PC-9 (cell line): ENCODE measurements around the gene LMF1. TPM values are rescaled to one million over a fixed set of nuclear protein-coding genes. Genes with fewer than 3 reads are reported as not detected.

Experiments
- BruUV-seq: library from RNA; stranded (reverse); fragments of 400-500 nt; replicated peaks from 2 replicates; lab custom pipeline; 2021; lab: Mats Ljungman, UMichigan
- CTCF ChIA-PET: fragments of 300-600 bp; sonication (Branson Sonifier 250); formaldehyde crosslinking; loops from one replicate; lab custom pipeline; 2022; ENCODE audit warnings: antibody characterized with exemption; lab: Charles Lee
- POLR2A ChIA-PET: fragments of 300-600 bp; sonication (Branson Sonifier 250); formaldehyde crosslinking; loops from one replicate; lab custom pipeline; 2022; ENCODE audit warnings: antibody characterized with exemption; ENCODE audit not compliant: unreplicated experiment; lab: Charles Lee
- DNase-seq, 2 experiments: peaks; one replicate each; pipeline versions ENCODE4 v3.0.0 to v3.0.0-alpha.2; 2015 to 2022; ENCODE audit warnings: mixed read lengths in 1 of 2
- H2AFZ ChIP-seq: fragments of 200-600 bp; sonication (generic); 2 replicates; pipeline ENCODE4 v1.8.1; 2017; ENCODE audit warnings: antibody characterized with exemption
- H3F3A ChIP-seq: fragments of 200-600 bp; sonication (generic); 2 replicates; pipeline ENCODE4 v1.8.1; 2017; ENCODE audit warnings: antibody characterized with exemption, mild to moderate bottlenecking, low read depth; ENCODE audit not compliant: insufficient read depth
- H3K27ac ChIP-seq: fragments of 200-600 bp; sonication (generic); 2 replicates; pipeline ENCODE4 v1.6.1; 2016; ENCODE audit warnings: mixed run types
- H3K27me3 ChIP-seq: fragments of 200-600 bp; sonication (generic); 2 replicates; pipeline ENCODE4 v1.6.1; 2016; ENCODE audit warnings: low read depth, mixed run types; ENCODE audit not compliant: insufficient read depth
- H3K36me3 ChIP-seq: fragments of 200-600 bp; sonication (generic); 2 replicates; pipeline ENCODE4 v1.6.1; 2016; ENCODE audit warnings: low read depth, mixed run types
- H3K4me1 ChIP-seq: fragments of 200-600 bp; sonication (generic); replicated peaks from 2 replicates; pipeline ENCODE4 v1.6.1; 2016; ENCODE audit warnings: mixed run types; ENCODE audit not compliant: insufficient read depth
- H3K4me2 ChIP-seq: fragments of 200-600 bp; sonication (generic); 2 replicates; pipeline ENCODE4 v1.6.1; 2017; ENCODE audit warnings: mixed run types
- H3K4me3 ChIP-seq: fragments of 200-600 bp; sonication (generic); 2 replicates; pipeline ENCODE4 v1.6.1; 2016; ENCODE audit warnings: mixed run types
- H3K79me2 ChIP-seq: fragments of 200-600 bp; sonication (generic); 2 replicates; pipeline ENCODE4 v1.6.1; 2017; ENCODE audit warnings: low read depth, mixed run types
- H3K9me2 ChIP-seq: fragments of 200-600 bp; sonication (generic); 2 replicates; pipeline ENCODE4 v1.8.1; 2017; ENCODE audit warnings: mild to moderate bottlenecking; ENCODE audit not compliant: insufficient read depth
- H3K9me3 ChIP-seq: fragments of 200-600 bp; sonication (generic); 2 replicates; pipeline ENCODE4 v1.8.1; 2016; ENCODE audit warnings: low read depth; ENCODE audit not compliant: insufficient read depth
- H4K20me1 ChIP-seq: fragments of 200-600 bp; sonication (generic); 2 replicates; pipeline ENCODE4 v1.8.1; 2017; ENCODE audit not compliant: insufficient read depth
- CTCF ChIP-seq: fragments of 200-600 bp; sonication (generic); conservative IDR thresholded peaks from 2 replicates; pipeline ENCODE4 v1.6.1; 2017; ENCODE audit warnings: mixed run types, antibody characterized with exemption, mild to moderate bottlenecking, moderate library complexity
- EZH2 ChIP-seq: fragments of 200-600 bp; sonication (generic); IDR thresholded peaks from 2 replicates; pipeline ENCODE4 v1.8.0; 2017; ENCODE audit warnings: antibody characterized with exemption, low read depth
- intact Hi-C: fragments of 100-400 bp; cut with micrococcal nuclease; formaldehyde crosslinking; loops from one replicate; pipeline ENCODE4 v1.10.0; 2022; ENCODE audit not compliant: unreplicated experiment
- total RNA-seq: library from RNA; stranded (reverse); gene quantifications from 2 replicates; pipeline ENCODE4 v1.2.3, GENCODE V29; 2021

Gene LMF1
- total RNA-seq, 1 experiment from 2014 or later = 31.3 TPM

- intact Hi-C loops = no loop called here
- H4K20me1 ChIP-seq = no peaks in the 10 kb centered on the region; the same call in 1 of the 2 replicates
- no peak for DNase-seq
- H3K36me3 ChIP-seq = no peaks in the 10 kb centered on the region
- H3F3A ChIP-seq = no peaks in the 10 kb centered on the region
- H2AFZ ChIP-seq = no peak overlapping the region
- no TSS peak for BruUV-seq
- no peaks in the 10 kb centered on the region for H3K79me2 ChIP-seq
- ChIA-PET POLR2A (no interaction called here), CTCF (no interaction called here)
- H3K9me2 ChIP-seq = no peaks in the 10 kb centered on the region
- H3K27ac ChIP-seq = no peak overlapping the region
- TF ChIP-seq CTCF = no peak
- no peak for TF ChIP-seq EZH2
- no peaks in the 10 kb centered on the region for H3K9me3 ChIP-seq
- no peak overlapping the region for H3K4me2 ChIP-seq
- H3K4me3 ChIP-seq = no peak overlapping the region
- peaks cover 7% of the 10 kb centered on the region; the same call in 1 of the 2 replicates for H3K27me3 ChIP-seq
- H3K4me1 ChIP-seq = no peaks in the 10 kb centered on the region
Observed at GRCh38 chr16:887846-888245, 82.9 kb downstream of the LMF1 start.

GRCh38 chr16:886802-887731 is 83.7 kb downstream of the LMF1 start:
- ChIA-PET CTCF (no interaction called here), POLR2A (no interaction called here)
- H3K9me3 ChIP-seq = no peaks in the 10 kb centered on the region
- BruUV-seq = no TSS peak
- no peaks in the 10 kb centered on the region; the same call in 1 of the 2 replicates for H4K20me1 ChIP-seq
- no peaks in the 10 kb centered on the region for H3K79me2 ChIP-seq
- H3K4me1 ChIP-seq = no peaks in the 10 kb centered on the region
- no peak overlapping the region for H2AFZ ChIP-seq
- peaks cover 9% of the 10 kb centered on the region for H3K27me3 ChIP-seq
- intact Hi-C loops = no loop called here
- H3K36me3 ChIP-seq = no peaks in the 10 kb centered on the region
- no peaks in the 10 kb centered on the region for H3K9me2 ChIP-seq
- H3F3A ChIP-seq = no peaks in the 10 kb centered on the region
- H3K27ac ChIP-seq = no peak overlapping the region
- no peak overlapping the region for H3K4me3 ChIP-seq
- no peak for DNase-seq
- H3K4me2 ChIP-seq = no peak overlapping the region
- TF ChIP-seq CTCF = no peak
- TF ChIP-seq EZH2 = no peak

GRCh38 chr16:886084-886543 is 84.7 kb downstream of the LMF1 start:
- no peak overlapping the region for H2AFZ ChIP-seq
- ChIA-PET POLR2A (no interaction called here), CTCF (no interaction called here)
- no peak overlapping the region for H3K27ac ChIP-seq
- H3F3A ChIP-seq = no peaks in the 10 kb centered on the region
- no peaks in the 10 kb centered on the region for H3K4me1 ChIP-seq
- H3K79me2 ChIP-seq = no peaks in the 10 kb centered on the region
- TF ChIP-seq CTCF (no peak), EZH2 (no peak)
- H3K9me3 ChIP-seq = no peaks in the 10 kb centered on the region
- no peaks in the 10 kb centered on the region for H3K36me3 ChIP-seq
- H3K9me2 ChIP-seq = no peaks in the 10 kb centered on the region
- BruUV-seq = no TSS peak
- no peak overlapping the region for H3K4me3 ChIP-seq
- H4K20me1 ChIP-seq = no peaks in the 10 kb centered on the region; the same call in none of the 2 replicates
- H3K27me3 ChIP-seq = peaks cover 15% of the 10 kb centered on the region
- H3K4me2 ChIP-seq = no peak overlapping the region
- intact Hi-C loops = no loop called here
- DNase-seq = no peak
